Stimulated activated naive CD4-positive, alpha-beta T cell treated with Interleukin-2 at 50 U/mL for 16 hours (primary cell): ENCODE measurements around the gene FGD6.
"Not testable (repeated sequence)": the region's sequence is repeated elsewhere in the genome, so short reads cannot be mapped to it uniquely, and the experiment has no call there.

ENCODE experiments used
- DNase-seq: peaks from one replicate; lab custom pipeline; 2025; lab: John Stamatoyannopoulos, UW

Gene FGD6

GRCh38 chr12:95205016-95205624 lies 12.1 kb downstream of the FGD6 start:
- no peak for DNase-seq

GRCh38 chr12:95204141-95204866 lies 13.0 kb downstream of the FGD6 start:
- DNase-seq = no peak

GRCh38 chr12:95203487-95204030 lies 13.7 kb downstream of the FGD6 start:
- no peak for DNase-seq

- DNase-seq = no peak
Measured at GRCh38 chr12:95202691-95203486, 14.4 kb downstream of the FGD6 start.

GRCh38 chr12:95201056-95201670 lies 16.1 kb downstream of the FGD6 start:
- DNase-seq = no peak

- no peak for DNase-seq
Measured at GRCh38 chr12:95200128-95200894, 17.0 kb downstream of the FGD6 start.

GRCh38 chr12:95198914-95199313 lies 18.4 kb downstream of the FGD6 start:
- DNase-seq = no peak

- DNase-seq = no peak
Measured at GRCh38 chr12:95197636-95198035, 19.6 kb downstream of the FGD6 start.

GRCh38 chr12:95196875-95197569 lies 20.2 kb downstream of the FGD6 start:
- not testable (repeated sequence) for DNase-seq

GRCh38 chr12:95195122-95195521 lies 22.1 kb downstream of the FGD6 start:
- no peak for DNase-seq

- no peak for DNase-seq
Measured at GRCh38 chr12:95193139-95193538, 24.1 kb downstream of the FGD6 start.

GRCh38 chr12:95192271-95192670 lies 25.0 kb downstream of the FGD6 start:
- DNase-seq = no peak

- DNase-seq = no peak
Measured at GRCh38 chr12:95191060-95191696, 26.1 kb downstream of the FGD6 start.

- no peak for DNase-seq
Measured at GRCh38 chr12:95187865-95188415, 29.3 kb downstream of the FGD6 start.

- DNase-seq = no peak
Measured at GRCh38 chr12:95185854-95186253, 31.4 kb downstream of the FGD6 start.

GRCh38 chr12:95185072-95185471 lies 32.2 kb downstream of the FGD6 start:
- no peak for DNase-seq

- DNase-seq = no peak
Measured at GRCh38 chr12:95184121-95184520, 33.1 kb downstream of the FGD6 start.

GRCh38 chr12:95182868-95183415 lies 34.3 kb downstream of the FGD6 start:
- no peak for DNase-seq

- no peak for DNase-seq
Measured at GRCh38 chr12:95181103-95181502, 36.2 kb downstream of the FGD6 start.

- DNase-seq = no peak
Measured at GRCh38 chr12:95179011-95179410, 38.3 kb downstream of the FGD6 start.
